Endothelial cell of umbilical vein (primary cell): ENCODE results near the gene EP300. TPM values are rescaled to one million over a fixed set of nuclear protein-coding genes. Genes with fewer than 3 reads are reported as not detected.

Experiments used
- BruUV-seq: library from RNA; stranded (reverse); fragments of 400-500 nt; replicated peaks from 2 replicates; lab custom pipeline; 2021; lab: Mats Ljungman, UMichigan
- CTCF ChIA-PET: fragments of 300-600, 350-600 bp; sonication (Branson Sonifier 250); formaldehyde crosslinking; loops from one replicate; lab custom pipeline; 2021; ENCODE audit warnings: antibody characterized with exemption, inconsistent platforms; lab: Charles Lee
- POLR2A ChIA-PET: fragments of 300-600, 350-600 bp; sonication (Branson Sonifier 250); formaldehyde crosslinking; loops from one replicate; lab custom pipeline; 2021; ENCODE audit warnings: antibody characterized with exemption, inconsistent platforms; lab: Charles Lee
- DNase-seq: peaks from one replicate; pipeline ENCODE4 v3.0.0-alpha.2; 2011; ENCODE audit warnings: low read depth, low spot score
- FAIRE-seq: peaks from 2 replicates; lab custom pipeline; 2011; peaks lifted over from hg19 to GRCh38; lab: Jason Lieb, UNC
- H2AFZ ChIP-seq: 2 replicates; pipeline ENCODE4 v1.6.0; 2012; ENCODE audit warnings: low read depth, low read length, control low read depth, inconsistent platforms
- H3K27ac ChIP-seq: 2 replicates; pipeline ENCODE4 v1.5.1; 2011; ENCODE audit warnings: low read depth, mild to moderate bottlenecking, control low read depth, low read length, moderate library complexity; ENCODE audit not compliant: insufficient read depth
- H3K27me3 ChIP-seq, 2 experiments: 2 replicates each; pipeline versions ENCODE4 v1.6.0 to v1.6.1; 2011; ENCODE audit warnings: low read length in 2 of 2, mixed read lengths in 1 of 2; ENCODE audit not compliant: control insufficient read depth in 2 of 2, insufficient read depth in 2 of 2
- H3K36me3 ChIP-seq, 2 experiments: 2 replicates in 1 of 2; 3 replicates in 1 of 2; pipeline ENCODE4 v1.5.1; 2011; ENCODE audit warnings: low read length in 2 of 2, mild to moderate bottlenecking in 1 of 2, moderate library complexity in 1 of 2; ENCODE audit not compliant: control insufficient read depth in 2 of 2, insufficient read depth in 2 of 2; ENCODE audit errors: extremely low read depth in 1 of 2
- H3K4me1 ChIP-seq: 3 replicates; pipeline ENCODE4 v1.5.1; 2011; ENCODE audit warnings: mild to moderate bottlenecking, low read length; ENCODE audit not compliant: control insufficient read depth, insufficient read depth; ENCODE audit errors: extremely low read depth
- H3K4me2 ChIP-seq: 2 replicates; pipeline ENCODE4 v1.6.1; 2011; ENCODE audit warnings: low read length, control low read depth, mixed read lengths; ENCODE audit not compliant: insufficient read depth
- H3K4me3 ChIP-seq, 3 experiments: fragments of 200-600 bp in 1 of 3; sonication (generic), shearing (Covaris generic) in 1 of 3; replicated peaks in 1 of 3; 2 replicates each; pipeline ENCODE4 v1.5.1; 2011 to 2016; ENCODE audit warnings: control low read depth in 3 of 3, low read length in 3 of 3, mild to moderate bottlenecking in 2 of 3, inconsistent platforms in 1 of 3, low read depth in 1 of 3, moderate library complexity in 1 of 3; ENCODE audit not compliant: insufficient read depth in 1 of 3
- H3K79me2 ChIP-seq: 2 replicates; pipeline ENCODE4 v1.6.0; 2012; ENCODE audit warnings: low read length, inconsistent platforms; ENCODE audit not compliant: control insufficient read depth, insufficient read depth
- H3K9ac ChIP-seq: replicated peaks from 2 replicates; pipeline ENCODE3; 2011; ENCODE audit warnings: low read length, control low read depth; ENCODE audit not compliant: insufficient read depth; ENCODE audit errors: extremely low read depth
- H3K9me1 ChIP-seq: replicated peaks from 3 replicates; pipeline ENCODE4 v1.6.0; 2011; ENCODE audit warnings: mild to moderate bottlenecking, low read length; ENCODE audit not compliant: control insufficient read depth, insufficient read depth; ENCODE audit errors: extremely low read depth
- H3K9me3 ChIP-seq: replicated peaks from 2 replicates; pipeline ENCODE4 v1.5.1; 2012; ENCODE audit warnings: low read length, inconsistent platforms; ENCODE audit not compliant: control insufficient read depth, insufficient read depth
- H4K20me1 ChIP-seq: replicated peaks from 2 replicates; pipeline ENCODE3; 2011; ENCODE audit warnings: mild to moderate bottlenecking, low read length; ENCODE audit not compliant: control insufficient read depth, insufficient read depth; ENCODE audit errors: extremely low read depth
- CTCF ChIP-seq, 2 donors: IDR thresholded peaks; 1 replicate in 1 of 2; 2 replicates in 1 of 2; pipeline ENCODE4 v1.5.1; 2011; ENCODE audit warnings: low read length in 2 of 2, mild to moderate bottlenecking in 2 of 2, moderate library complexity in 2 of 2, control low read depth in 1 of 2, inconsistent platforms in 1 of 2, low read depth in 1 of 2; ENCODE audit not compliant: insufficient read depth in 1 of 2; ENCODE audit errors: extremely low read depth in 1 of 2
- GATA2 ChIP-seq: IDR thresholded peaks from 2 replicates; pipeline ENCODE4 v1.7.0; 2011; ENCODE audit warnings: low read depth, mild to moderate bottlenecking, moderate library complexity, mixed read lengths, low read length; ENCODE audit not compliant: insufficient read length, insufficient read depth
- JUN ChIP-seq: IDR thresholded peaks from 2 replicates; pipeline ENCODE4 v1.6.1; 2011; ENCODE audit warnings: borderline replicate concordance, low read depth; ENCODE audit not compliant: insufficient read length, insufficient read depth
- MAX ChIP-seq: IDR thresholded peaks from 2 replicates; pipeline ENCODE4 v1.6.1; 2011; ENCODE audit not compliant: insufficient read depth, insufficient read length
- MYC ChIP-seq: IDR thresholded peaks from one replicate; pipeline ENCODE4 v1.6.1; 2011; ENCODE audit warnings: mild to moderate bottlenecking, low read depth, low read length
- POLR2A ChIP-seq: IDR thresholded peaks from 2 replicates; pipeline ENCODE4 v1.6.1; 2012; ENCODE audit warnings: low read depth, mild to moderate bottlenecking, control low read depth, low read length
- POLR2AphosphoS5 ChIP-seq: IDR thresholded peaks from 2 replicates; pipeline ENCODE4 v1.6.1; 2012; ENCODE audit warnings: low read depth, mild to moderate bottlenecking, control low read depth, low read length, moderate library complexity; ENCODE audit not compliant: insufficient read depth
- dilution Hi-C: fragments of 300-500 bp; cut with MboI; formaldehyde crosslinking; loops from one replicate; pipeline ENCODE4 v1.15.0; 2019; ENCODE audit warnings: low sequenced_read_pairs; ENCODE audit not compliant: extremely low pct_ligation_motif_present
- intact Hi-C: fragments of 100-400 bp; cut with micrococcal nuclease; formaldehyde crosslinking; loops from one replicate; pipeline ENCODE4 v1.10.0; 2022
- polyA plus RNA-seq, 4 experiments: library from polyadenylated mRNA; depleted of rRNA in 3 of 4; stranded (reverse) in 3 of 4; unstranded in 1 of 4; fragments of >200 nt; gene quantifications; 2 replicates each; pipeline versions ENCODE4 v1.2.1 to v1.2.3, GENCODE V29; 2011 to 2012; ENCODE audit warnings: missing spikeins in 1 of 4
- total RNA-seq: library from RNA; stranded (reverse); gene quantifications from 2 replicates; pipeline ENCODE4 v1.2.3, GENCODE V29; 2021

EP300 gene
- total and polyA plus RNA-seq, 2 donors (not counting 3 experiments of a cell fraction or from before 2014, with no cell fraction given): 24.4 to 63.0 TPM

- ChIA-PET POLR2A (no interaction called here), CTCF (interaction anchor here (1.4 kb wide), 1 partner anchor 19 kb away, joined by 3 read pairs; no protein-coding TSS in a partner anchor)
- no peak for TF ChIP-seq CTCF (IDR thresholded peaks at IDR 0.05; ENCODE audit: extremely low read depth in 1 of 2, insufficient read depth in 1 of 2, low read depth in 1 of 2, low read length in 2 of 2)
- no peak for TF ChIP-seq POLR2AphosphoS5
- no peak for TF ChIP-seq POLR2A
- no peak for TF ChIP-seq JUN
- TF ChIP-seq MAX: no peak
- TF ChIP-seq GATA2: no peak
- TF ChIP-seq MYC: no peak
- DNase-seq: no peak
- no peaks in the 10 kb centered on the region for H4K20me1 ChIP-seq
- no peak for FAIRE-seq
- no peaks in the 10 kb centered on the region for H3K36me3 ChIP-seq
- H3K4me3 ChIP-seq: no peak overlapping the region
- peaks cover 0 to 4% of the 10 kb centered on the region in 2 experiments for H3K27me3 ChIP-seq
- H3K79me2 ChIP-seq: no peaks in the 10 kb centered on the region
- no peaks in the 10 kb centered on the region for H3K4me1 ChIP-seq
- no peak overlapping the region for H2AFZ ChIP-seq
- H3K9me1 ChIP-seq: no peaks in the 10 kb centered on the region
- H3K27ac ChIP-seq: no peak overlapping the region
- dilution Hi-C loops: no loop called here
- no TSS peak for BruUV-seq
- intact Hi-C loops: no loop called here
- no peak overlapping the region for H3K9ac ChIP-seq
- H3K9me3 ChIP-seq: no peaks in the 10 kb centered on the region
- no peak overlapping the region for H3K4me2 ChIP-seq
These were observed 15.5 kb upstream of the EP300 start for GRCh38 chr22:41076857-41077256.
